RWPE1 (cell line): ENCODE data around the gene SLC15A1.
"Not testable (repeated sequence)": the region's sequence is repeated elsewhere in the genome, so short reads cannot be mapped to it uniquely, and the experiment has no call there.

ENCODE experiments used
- CTCF ChIA-PET: fragments of 350-600 bp; sonication (Branson Sonifier 250); formaldehyde crosslinking; extraction: SDS; loops from one replicate; lab custom pipeline; 2021; lab: Yijun Ruan, JAX
- POLR2A ChIA-PET: fragments of 400-600 bp; formaldehyde crosslinking; extraction: SDS; loops from one replicate; lab custom pipeline; 2020; ENCODE audit warnings: antibody characterized with exemption; ENCODE audit not compliant: low non-redundant PET; lab: Yijun Ruan, JAX
- DNase-seq: peaks from one replicate; pipeline ENCODE4 v3.0.0; 2012; ENCODE audit warnings: low spot score
- H3K27ac ChIP-seq: fragments of 450-650 bp; 2 replicates; pipeline ENCODE4 v1.5.1; 2017
- TF ChIP-seq, protein P1 (sequence below): fragments of 450-650 bp; conservative IDR thresholded peaks from 2 replicates; pipeline ENCODE4 v1.5.1; 2017; ENCODE audit warnings: low read depth, mild to moderate bottlenecking

Gene SLC15A1

DNA sequence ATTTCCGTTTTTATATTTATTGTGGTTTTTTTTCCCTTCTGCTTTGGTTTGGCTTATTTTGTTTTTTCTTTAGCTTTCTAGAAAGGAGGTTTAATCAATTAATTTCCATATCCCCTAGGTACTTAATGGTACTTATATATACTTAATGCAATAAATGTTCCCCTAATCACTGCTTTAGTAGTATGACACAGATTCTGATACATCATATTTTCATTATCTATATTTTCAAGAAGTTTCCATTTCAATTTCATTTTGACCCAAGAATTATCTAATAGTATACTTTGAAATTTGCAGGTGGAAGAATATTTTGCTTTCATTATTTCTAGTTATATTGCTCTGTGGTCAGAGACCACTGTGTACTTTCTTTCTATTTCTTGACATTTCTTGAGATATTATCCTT, 109.0 kb downstream of the SLC15A1 start:
- CTCF ChIA-PET: interaction anchor here (0.6 kb wide), 1 partner anchor 323 kb away, joined by 4 read pairs; no protein-coding TSS in a partner anchor
- H3K27ac ChIP-seq: no peak overlapping the region
- TF ChIP-seq, protein P1, sequence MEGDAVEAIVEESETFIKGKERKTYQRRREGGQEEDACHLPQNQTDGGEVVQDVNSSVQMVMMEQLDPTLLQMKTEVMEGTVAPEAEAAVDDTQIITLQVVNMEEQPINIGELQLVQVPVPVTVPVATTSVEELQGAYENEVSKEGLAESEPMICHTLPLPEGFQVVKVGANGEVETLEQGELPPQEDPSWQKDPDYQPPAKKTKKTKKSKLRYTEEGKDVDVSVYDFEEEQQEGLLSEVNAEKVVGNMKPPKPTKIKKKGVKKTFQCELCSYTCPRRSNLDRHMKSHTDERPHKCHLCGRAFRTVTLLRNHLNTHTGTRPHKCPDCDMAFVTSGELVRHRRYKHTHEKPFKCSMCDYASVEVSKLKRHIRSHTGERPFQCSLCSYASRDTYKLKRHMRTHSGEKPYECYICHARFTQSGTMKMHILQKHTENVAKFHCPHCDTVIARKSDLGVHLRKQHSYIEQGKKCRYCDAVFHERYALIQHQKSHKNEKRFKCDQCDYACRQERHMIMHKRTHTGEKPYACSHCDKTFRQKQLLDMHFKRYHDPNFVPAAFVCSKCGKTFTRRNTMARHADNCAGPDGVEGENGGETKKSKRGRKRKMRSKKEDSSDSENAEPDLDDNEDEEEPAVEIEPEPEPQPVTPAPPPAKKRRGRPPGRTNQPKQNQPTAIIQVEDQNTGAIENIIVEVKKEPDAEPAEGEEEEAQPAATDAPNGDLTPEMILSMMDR: no peak
- DNase-seq: no peak
- POLR2A ChIA-PET: no interaction called here

DNA sequence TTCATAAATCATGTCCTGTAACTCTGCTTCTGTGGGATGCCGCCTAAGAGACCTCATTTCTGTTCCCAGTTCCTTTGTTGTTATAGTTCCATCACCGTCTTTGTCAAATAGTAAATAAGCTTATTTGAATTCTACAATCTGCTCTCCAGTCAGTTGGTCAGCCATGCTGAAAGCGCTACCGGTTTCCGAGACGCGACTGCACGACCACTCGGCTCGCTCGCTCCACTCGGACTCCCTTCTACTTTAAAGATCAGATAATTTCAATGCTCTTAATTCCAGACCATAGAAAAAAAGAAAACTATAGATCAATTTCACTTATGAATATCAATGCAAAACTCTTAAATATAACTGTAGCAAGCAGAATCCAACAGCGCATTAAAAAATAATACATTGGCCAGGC, 111.4 kb downstream of the SLC15A1 start:
- ChIA-PET CTCF (no interaction called here), POLR2A (interaction anchor here (0.7 kb wide), 1 partner anchor 195 kb away, joined by 6 read pairs; no protein-coding TSS in a partner anchor)
- no peak for DNase-seq
- no peak overlapping the region for H3K27ac ChIP-seq
- TF ChIP-seq, protein P1: no peak

DNA sequence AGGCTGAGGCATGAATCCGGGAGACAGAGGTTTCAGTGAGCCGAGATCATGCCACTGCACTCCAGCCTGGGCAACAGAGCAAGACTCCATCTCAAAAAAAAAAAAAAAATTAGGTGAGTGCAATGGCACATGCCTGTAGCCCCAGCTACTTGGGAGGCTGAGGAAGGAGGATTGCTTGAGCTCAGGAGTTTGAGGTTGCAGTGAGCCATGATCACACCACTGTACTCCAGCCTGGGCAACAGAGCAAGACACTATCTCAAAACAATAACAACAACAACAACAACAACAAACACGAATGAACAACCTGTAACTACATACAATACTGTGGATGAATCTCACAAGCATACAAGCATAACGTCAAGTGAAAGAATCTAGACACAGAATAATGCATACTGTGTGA, 112.7 kb downstream of the SLC15A1 start:
- POLR2A ChIA-PET: interaction anchor here (0.7 kb wide), 1 partner anchor 21 kb away, joined by 3 read pairs; no protein-coding TSS in a partner anchor
- DNase-seq, H3K27ac ChIP-seq, CTCF ChIA-PET: not testable (repeated sequence)

DNA sequence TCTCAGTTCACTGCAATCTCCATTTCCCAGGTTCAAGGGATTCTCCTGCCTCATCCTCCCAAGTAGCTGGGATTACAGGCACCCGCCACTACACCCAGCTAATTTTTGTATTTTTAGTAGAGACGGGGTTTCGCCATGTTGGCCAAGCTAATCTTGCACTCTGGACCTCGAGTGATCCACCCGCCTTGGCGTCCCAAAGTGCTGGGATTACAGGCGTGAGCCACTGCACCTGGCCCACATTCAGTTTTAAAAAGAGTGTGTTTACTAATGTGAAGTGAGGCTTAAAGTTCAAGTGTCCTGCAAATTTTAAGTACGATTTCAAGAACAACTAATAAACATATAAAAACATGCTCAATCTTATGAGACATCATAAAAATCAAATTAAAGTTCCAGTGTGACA, 114.1 kb downstream of the SLC15A1 start:
- CTCF ChIA-PET: interaction anchor here (0.7 kb wide), 1 partner anchor 144 kb away, joined by 6 read pairs; no protein-coding TSS in a partner anchor
- DNase-seq, POLR2A ChIA-PET, H3K27ac ChIP-seq: not testable (repeated sequence)
